G401 (cell line): ENCODE results near the gene VGLL4. TPM values are rescaled to one million over a fixed set of nuclear protein-coding genes. Genes with fewer than 3 reads are reported as not detected.
"Not testable (repeated sequence)": the region's sequence is repeated elsewhere in the genome, so short reads cannot be mapped to it uniquely, and the experiment has no call there.

Source experiments
- DNase-seq: peaks from one replicate; pipeline ENCODE4 v3.0.0-alpha.2; 2015; ENCODE audit warnings: low spot score
- in situ Hi-C: cut with HindIII; loops from 2 replicates; pipeline ENCODE4 v1.10.0; 2016; ENCODE audit warnings: low sequenced_read_pairs, mixed read lengths
- total RNA-seq: library from RNA; depleted of rRNA; stranded (reverse); fragments of >200 nt; shearing (Covaris generic); gene quantifications from 2 replicates; pipeline ENCODE4 v1.2.3, GENCODE V29; 2014

Gene VGLL4
- total RNA-seq, 1 experiment from 2014 or later: 84.7 TPM

DNA sequence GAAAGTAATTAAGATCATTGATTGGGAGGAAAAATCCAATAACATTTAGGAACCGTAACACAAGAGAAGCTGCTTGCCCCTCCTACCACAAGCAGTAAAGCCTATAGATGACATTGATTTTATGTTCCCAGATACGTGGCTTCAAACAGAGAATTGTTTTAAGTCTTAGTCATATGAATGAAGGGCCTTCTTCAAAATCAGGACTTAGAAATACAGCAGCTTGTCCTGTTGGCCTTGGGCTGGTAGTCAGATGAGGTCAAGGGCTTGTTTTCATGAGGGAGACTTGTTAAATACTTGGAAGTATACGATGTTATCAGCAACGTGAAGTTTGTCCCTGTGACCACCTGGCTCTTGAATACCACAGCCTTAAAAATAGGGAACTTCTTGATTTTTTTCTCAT is 114.4 kb downstream of the VGLL4 start:
- in situ Hi-C loops: no loop called here
- no peak for DNase-seq

DNA sequence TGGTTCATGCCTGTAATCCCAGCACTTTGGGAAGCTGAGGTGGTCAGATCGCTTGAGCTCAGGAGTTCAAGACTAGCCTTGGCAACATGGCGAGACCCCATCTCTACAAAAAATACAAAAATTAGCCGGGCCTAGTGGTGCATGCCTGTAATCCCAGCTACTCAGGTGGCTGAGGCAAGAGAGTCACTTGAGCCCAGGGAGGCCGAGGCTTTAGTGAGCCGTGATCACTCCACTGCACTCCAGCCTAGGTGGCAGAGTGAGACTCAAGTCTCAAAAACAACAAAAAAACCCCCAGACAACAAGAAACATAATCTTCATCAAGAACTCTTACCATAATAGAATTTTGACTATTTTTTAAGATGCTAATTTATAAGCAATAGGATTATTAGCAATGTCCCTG is 117.6 kb downstream of the VGLL4 start:
- DNase-seq, in situ Hi-C loops: not testable (repeated sequence)

DNA sequence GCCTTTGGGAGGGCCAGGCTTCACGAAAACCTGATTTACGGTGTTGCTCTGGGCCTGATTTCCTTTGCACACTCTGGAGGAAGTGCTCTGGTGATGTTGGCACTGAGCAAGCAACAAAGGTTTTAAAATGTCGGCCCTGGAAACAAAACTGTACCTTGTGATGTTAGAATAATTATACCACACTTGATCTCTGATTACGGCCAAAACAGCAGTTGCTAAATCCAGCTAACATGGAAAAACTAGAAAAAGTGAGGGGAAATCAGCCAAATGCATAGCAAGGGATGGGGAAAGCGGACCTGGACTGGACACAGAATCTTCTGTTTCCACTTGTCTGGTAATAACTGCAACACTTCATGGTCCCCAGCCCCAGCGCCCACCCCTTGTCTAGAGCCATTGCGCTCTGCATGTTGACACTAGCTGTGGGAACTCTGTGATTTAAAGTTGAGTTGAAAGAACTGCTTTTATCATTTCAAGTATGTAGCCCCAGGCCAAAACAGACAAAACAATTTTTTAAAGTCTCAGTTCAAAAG is 120.1 kb downstream of the VGLL4 start:
- in situ Hi-C loops: no loop called here
- DNase-seq: no peak

DNA sequence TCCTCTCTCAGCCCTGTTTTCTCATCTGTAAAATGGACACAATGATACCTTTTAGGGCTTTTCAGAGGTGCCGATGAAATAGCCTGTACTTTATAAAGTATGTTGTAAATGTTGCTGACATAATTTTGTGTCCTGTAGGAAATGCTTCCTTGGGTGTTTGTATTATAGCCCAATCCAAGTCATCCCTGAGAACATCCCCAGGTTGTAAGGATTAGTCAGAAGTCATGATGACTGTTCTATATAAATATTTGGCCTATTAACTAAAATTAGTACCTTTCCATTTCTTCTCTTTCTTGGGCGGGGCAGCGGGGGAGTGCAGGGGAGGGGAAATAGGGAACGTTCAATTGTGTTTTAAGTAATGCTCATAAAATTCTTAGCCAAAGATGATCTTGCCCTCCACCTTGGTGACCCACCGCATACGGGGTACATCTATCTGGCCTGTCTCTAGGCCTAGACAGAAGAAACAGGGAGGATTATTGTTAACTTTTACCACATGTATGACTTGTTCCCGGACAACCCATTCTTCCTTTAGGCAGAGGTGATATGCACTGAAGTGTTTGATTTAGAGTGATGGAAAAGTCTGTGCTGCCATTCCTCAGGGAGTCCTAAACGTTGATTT is 120.7 kb downstream of the VGLL4 start:
- DNase-seq: no peak
- in situ Hi-C loops: no loop called here

DNA sequence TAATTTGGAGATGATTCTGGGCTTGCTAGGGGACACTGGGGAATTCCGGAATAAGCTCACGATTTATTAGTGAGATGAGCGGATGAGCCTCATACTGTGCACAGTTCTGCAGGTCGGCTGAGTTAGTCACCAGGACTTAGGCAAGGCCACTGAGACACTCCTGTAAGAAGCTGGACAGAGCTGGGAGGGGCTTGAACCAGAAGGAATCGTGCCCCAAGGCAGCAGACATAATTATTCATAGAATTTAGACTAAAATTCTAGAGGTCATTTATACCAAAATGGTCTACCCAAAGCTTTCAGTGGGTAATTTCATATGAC is 121.4 kb downstream of the VGLL4 start:
- in situ Hi-C loops: no loop called here
- DNase-seq: no peak

DNA sequence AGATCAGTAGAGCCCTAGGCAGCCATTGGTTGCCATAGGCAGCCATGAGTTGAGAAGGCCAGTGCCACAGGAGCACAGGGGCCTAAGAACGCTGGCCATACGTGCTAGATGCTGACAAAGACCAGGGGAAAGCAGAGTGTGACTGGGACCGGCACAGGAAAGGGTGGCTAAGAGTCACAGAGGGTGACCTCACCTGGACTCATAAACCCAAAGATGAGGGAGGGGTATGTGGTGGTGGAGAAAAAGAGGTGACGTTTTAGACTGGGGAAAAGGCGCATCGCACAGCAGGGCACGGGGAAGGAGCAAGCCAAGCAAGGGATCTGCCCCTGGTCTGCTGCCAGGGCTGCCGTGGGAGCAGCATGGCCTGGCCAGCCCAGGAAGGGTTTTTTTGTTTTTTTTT is 122.5 kb downstream of the VGLL4 start:
- in situ Hi-C loops: no loop called here
- no peak for DNase-seq

DNA sequence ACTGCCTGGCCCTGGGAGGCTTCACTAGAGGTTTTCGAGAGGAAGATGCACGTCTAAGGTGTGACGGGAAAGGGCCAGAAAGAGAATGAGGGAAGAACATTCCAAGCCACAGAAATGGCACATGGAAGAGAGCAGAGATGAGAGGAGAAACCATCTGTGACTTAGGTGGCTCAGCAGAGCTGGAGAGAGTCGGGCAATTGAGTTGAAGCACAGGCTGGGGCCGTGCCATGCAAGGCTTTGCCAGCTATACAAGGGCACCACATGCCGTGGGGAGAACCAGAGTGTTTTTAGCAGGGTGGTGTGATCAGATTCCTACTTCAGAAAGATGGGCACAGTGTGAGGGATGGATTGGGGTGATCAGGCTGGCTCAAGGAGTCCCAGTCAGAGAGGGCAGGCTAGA is 126.1 kb downstream of the VGLL4 start:
- DNase-seq: peak; percentile 74
- in situ Hi-C loops: no loop called here

DNA sequence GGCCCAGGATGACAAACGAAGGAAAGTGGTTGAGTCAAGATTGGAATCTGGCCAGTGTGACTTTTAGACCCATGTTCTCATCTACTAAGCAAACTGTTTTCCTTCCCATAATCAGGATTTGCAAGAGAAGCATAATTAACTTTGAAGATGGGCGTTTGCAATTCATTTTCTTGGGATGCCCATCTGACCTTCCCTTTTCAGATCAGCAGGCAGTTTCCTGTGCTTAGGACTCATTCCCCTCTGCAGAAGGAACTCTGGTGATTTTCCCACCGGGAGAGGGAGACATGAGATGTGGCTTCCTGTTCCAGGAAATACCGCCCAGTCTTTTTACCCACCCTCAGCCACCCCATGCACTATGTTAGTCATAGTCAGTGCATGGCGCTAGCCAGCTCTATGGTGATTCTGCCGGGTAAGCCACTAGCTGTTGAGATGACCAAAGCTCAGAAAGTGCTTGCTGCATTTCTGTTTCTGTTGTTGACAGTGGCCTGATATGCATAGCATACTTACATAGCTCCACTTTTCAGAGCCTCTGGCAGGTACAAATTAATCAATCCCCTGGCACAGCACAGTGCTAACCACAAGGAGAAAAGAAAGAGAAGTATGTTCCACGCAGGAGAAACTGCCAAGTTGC is 129.4 kb downstream of the VGLL4 start:
- DNase-seq: no peak
- in situ Hi-C loops: no loop called here

DNA sequence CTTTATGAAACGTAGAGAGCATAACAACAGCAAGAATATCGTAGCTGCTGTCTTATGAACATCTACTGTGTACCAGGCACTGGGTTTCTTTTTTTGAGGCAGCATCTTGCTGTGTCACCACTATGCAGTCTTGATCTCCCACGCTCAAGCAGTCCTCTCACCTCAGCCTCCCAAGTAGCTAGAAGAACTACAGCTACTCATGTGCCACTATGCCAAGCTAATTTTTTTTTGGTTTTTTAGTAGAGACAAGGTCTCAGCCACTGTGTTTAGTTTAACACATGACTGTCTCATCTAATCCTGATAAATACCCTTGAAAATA is 129.9 kb downstream of the VGLL4 start:
- in situ Hi-C loops: no loop called here
- no peak for DNase-seq

DNA sequence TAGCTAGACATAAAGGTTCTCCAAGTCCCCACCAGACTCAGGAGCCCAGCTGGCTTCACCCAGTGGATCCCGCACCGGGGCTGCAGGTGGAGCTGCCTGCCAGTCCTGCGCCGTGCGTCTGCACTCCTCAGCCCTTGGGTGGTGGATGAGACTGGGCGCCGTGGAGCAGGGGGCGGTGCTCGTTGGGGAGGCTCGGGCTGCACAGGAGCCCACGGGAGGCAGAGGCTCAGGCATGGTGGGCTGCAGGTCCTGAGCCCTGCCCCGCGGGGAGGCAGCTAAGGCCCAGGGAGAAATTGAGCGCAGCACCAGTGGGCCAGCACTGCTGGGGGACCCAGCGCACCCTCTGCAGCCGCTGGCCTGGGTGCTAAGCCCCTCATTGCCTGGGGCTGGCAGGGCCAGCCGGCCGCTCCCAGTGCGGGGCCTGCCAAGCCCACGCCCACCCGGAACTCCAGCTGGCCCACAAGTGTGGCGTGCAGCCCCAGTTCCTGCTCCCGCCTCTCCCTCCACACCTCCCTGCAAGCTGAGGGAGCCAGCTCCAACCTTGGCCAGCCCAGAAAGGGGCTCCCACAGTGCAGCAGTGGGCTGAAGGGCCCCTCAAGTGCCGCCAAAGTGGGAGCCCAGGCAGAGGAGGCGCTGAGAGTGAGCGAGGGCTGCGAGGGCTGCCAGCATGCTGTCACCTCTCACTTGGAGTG is 130.4 kb downstream of the VGLL4 start:
- in situ Hi-C loops: not testable (repeated sequence)

DNA sequence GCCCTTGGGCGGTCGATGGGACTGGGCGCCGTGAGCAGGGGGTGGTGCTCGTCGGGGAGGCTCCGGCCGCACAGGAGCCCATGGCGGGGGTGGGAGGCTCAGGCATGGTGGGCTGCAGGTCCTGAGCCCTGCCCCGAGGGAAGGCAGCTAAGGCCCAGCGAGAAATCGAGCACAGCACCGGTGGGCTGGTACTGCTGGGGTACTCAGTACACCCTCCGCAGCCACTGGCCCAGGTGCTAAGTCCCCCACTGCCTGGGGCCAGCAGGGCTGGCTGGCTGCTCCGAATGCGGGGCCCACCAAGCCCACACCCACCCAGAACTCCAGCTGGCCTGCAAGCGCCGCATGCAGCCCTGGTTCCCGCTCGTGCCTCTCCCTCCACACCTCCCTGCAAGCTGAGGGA is 132.1 kb downstream of the VGLL4 start:
- in situ Hi-C loops, DNase-seq: not testable (repeated sequence)

More for the DNA sequence above, 130.4 kb downstream of the VGLL4 start:
- not testable (repeated sequence) for DNase-seq

DNA sequence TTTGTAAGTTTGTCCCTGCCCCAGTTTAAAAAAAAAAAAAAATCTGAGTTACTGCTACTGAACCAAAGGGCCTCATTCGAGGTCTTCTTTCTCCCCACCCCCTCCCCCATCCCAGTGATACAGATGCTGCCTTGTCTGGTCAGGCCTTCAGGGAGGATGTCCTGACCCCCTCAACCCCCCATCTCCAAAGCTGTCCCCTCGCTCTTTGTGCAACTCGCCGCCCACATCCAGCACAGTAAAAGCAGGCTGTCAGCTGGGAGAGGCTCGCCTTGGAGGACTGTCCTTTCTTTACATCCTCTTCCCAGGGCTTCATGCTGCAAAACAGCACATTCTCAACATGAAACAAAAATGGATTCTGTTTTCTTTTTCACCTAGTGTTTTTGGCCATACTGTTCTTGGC is 133.4 kb downstream of the VGLL4 start:
- in situ Hi-C loops: no loop called here
- DNase-seq: no peak

DNA sequence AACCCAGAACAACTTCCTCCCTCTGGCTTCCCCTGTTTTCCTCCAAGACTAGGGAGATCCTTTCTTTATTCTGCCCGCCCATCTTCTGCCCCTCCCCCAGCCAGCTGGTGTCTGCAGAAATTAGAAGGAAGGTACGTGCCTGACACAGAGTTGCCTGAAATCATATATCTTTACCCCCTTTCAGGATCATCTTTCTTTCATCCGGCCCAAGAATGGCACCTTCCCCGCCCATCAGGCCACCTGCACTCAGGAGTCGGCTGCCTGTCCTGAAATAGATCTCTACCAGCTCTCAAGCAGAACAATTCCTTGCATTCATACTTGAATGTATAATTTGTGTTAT is 133.7 kb downstream of the VGLL4 start:
- in situ Hi-C loops: no loop called here
- DNase-seq: no peak

DNA sequence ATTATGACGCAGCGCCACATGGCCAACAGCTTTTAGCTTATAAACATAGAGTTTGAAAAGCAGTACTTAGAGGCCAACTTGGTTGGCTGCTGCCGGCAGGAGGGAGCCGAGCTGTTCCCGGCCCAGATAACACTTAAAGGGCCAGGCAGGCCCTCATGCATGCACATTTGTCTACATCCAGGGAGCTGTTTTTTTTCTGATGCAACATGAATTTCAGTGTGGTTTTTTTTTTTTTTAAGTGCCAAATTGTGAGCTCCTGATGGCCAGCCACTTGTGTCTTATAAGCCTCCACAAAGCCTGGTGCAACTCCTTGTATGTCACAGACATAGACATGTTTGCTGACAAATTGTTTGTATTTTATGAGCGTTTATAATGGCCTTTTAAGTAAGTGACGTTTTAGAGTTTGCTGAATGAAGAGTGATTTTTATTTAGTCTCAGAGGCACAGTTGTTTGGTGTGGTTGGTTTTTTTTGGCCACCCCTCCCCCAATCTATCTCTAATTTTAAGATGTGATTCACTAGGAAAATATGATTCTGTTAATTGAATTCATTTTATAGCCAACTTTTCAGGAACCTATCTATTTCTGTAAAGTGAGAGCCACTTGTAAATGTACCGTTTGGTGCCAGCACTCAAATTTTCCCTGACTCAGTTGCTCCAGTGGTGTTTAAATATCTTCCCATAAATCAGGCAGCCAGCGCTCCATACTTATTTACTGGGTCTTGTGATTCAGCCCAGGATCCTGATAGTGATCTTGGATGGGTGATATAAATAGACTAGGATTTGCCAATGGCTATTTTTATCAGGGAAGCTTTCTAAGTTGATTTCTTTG is 134.3 kb downstream of the VGLL4 start:
- peak; percentile 61 for DNase-seq
- in situ Hi-C loops: no loop called here

DNA sequence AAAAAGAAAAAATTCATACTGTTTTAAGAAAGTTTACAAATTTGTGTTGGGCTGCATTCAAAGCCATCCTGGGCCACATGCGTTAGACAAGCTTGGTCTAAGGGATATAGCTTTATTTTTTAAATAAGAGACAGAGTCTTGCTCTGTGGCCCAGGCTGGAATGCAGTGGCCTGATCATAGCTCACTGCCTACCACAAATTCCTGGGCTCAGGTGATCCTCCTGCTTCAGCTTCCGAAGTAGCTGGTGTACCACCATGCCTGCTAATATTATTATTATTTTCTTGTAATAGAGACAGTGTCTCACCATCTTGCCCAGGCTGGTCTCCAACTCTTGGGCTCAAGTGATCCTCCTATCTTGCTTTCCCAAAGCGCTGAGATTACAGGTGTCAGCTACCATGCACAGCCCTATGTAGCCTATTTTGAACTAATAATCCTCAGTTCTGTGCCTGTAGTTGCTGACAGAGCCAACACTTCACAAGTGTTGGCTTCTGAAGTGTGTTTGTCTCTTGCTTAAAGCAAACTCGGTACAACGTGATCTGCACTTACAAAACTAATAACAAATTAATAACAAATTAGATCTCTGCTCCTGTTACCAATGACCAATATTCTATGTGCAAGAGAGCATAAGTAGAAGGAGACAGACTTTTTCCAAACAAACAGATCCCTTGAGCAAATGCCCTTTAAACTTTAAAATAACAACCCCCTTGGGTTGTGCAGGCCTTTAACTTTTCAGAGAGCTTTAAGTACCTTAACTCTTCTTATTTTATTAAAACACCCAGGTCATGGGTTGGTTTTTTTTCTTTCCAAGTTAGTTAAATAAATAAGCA is 135.2 kb downstream of the VGLL4 start:
- in situ Hi-C loops: no loop called here

DNA sequence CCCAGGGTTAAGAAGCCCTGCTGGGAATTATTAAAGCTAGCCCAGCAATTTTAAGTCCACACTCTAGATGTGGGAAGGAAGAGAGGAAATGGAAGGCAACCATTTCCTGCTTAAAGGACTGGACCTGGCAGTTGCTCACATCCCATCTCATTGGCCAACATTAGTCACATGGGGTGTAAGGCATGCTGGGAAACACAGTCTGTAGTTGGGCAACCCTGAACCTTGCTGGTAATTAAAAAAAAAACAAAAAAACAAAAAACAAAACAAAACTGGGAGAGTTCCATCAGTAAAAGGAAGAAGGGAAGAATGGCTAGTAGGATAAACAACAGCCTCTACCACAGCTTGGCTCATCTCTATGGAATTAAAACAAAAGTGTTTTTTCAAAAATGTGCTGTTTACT is 136.0 kb downstream of the VGLL4 start:
- in situ Hi-C loops: no loop called here

More for the DNA sequence above, 135.2 kb downstream of the VGLL4 start:
- DNase-seq: no peak

More for the DNA sequence above, 136.0 kb downstream of the VGLL4 start:
- no peak for DNase-seq
